PFSK-1 (cell line): Measurements from ENCODE around the gene GPR55.

Experiments
- POLR2AphosphoS5 ChIP-seq: IDR thresholded peaks from 2 replicates; pipeline ENCODE4 v1.6.1; 2012; ENCODE audit warnings: low read depth, mild to moderate bottlenecking, control low read depth, low read length, moderate library complexity
- TAF1 ChIP-seq: IDR thresholded peaks from 2 replicates; pipeline ENCODE4 v1.6.1; 2012; ENCODE audit warnings: low read length, control low read depth, borderline replicate concordance; ENCODE audit not compliant: insufficient read depth

DNA sequence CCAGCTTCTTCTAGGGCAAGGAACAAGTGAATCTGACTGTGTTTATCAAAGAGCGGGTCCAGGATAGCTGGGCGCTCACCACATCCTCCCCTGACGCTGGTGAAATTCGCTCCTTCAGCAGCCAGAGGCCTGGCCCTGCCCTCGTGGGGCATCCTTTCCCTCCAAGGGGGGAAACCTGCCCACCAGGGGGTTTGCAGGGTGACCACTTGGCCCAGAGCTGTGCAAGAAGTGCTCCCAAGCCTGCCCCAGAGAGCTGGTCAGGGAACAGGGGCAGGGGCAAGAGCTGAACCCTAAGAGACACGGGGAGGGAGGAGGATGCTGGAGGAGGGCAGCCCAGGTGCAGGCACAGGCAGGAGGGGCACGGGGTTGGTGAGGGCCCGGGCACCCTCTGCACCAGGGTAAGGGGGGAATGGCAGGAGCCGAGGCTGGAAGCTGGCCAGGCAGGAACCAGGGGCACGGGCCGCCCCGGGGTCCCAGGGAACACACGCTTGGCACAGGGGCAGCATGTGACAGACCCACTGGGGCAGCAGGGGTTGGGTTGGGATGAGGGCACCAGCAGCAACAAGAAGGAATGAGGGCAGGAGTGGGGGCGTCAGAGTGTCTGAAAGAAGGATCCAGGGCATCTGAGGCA is 2.8 kb upstream of the GPR55 start:
- TF ChIP-seq POLR2AphosphoS5 (no peak), TAF1 (no peak)
